Muscle layer of colon (tissue), 2 donors: ENCODE data around the gene LMO3.

Experiments used
- H3K27ac ChIP-seq: one replicate; pipeline ENCODE4 v1.7.0; 2013; ENCODE audit warnings: low read depth, mild to moderate bottlenecking, low read length, moderate library complexity
- H3K27me3 ChIP-seq, 2 donors: one replicate each; pipeline ENCODE4 v1.7.0; 2013; ENCODE audit warnings: low read length in 2 of 2, mild to moderate bottlenecking in 2 of 2; ENCODE audit not compliant: insufficient read depth in 2 of 2, control insufficient read depth in 1 of 2
- H3K36me3 ChIP-seq: one replicate; pipeline ENCODE4 v1.7.0; 2013; ENCODE audit warnings: mild to moderate bottlenecking, low read length; ENCODE audit not compliant: insufficient read depth
- H3K4me1 ChIP-seq: one replicate; pipeline ENCODE4 v1.7.0; 2013; ENCODE audit warnings: mild to moderate bottlenecking, low read length; ENCODE audit not compliant: insufficient read depth
- H3K4me3 ChIP-seq, 2 donors: one replicate each; pipeline ENCODE4 v1.7.0; 2013; ENCODE audit warnings: low read length in 2 of 2, low read depth in 1 of 2, mild to moderate bottlenecking in 1 of 2, moderate library complexity in 1 of 2
- H3K9ac ChIP-seq: one replicate; pipeline ENCODE4 v1.7.0; 2013; ENCODE audit warnings: low read length
- H3K9me3 ChIP-seq: one replicate; pipeline ENCODE4 v1.7.0; 2013; ENCODE audit warnings: mild to moderate bottlenecking, low read length
- donor health status: abdominal sarcoma.
- donor health status: Adenocarcinoma of cecum.

The LMO3 gene

GRCh38 chr12:16599081-16599480 lies 6.9 kb downstream of the LMO3 start:
- Histone ChIP-seq H3K4me3 (peak overlapping the region; percentile 6 to 26), H3K4me1 (peaks cover 7% of the 10 kb centered on the region), H3K27ac (peak overlapping the region; percentile 66)

GRCh38 chr12:16594797-16595196 lies 11.2 kb downstream of the LMO3 start:
- Histone ChIP-seq H3K27ac (no peak overlapping the region), H3K9ac (no peak overlapping the region), H3K4me1 (peaks cover 19% of the 10 kb centered on the region), H3K36me3 (peaks cover 8% of the 10 kb centered on the region), H3K4me3 (no peak overlapping the region), H3K27me3 (no peaks in the 10 kb centered on the region), H3K9me3 (no peaks in the 10 kb centered on the region)

More at GRCh38 chr12:16599081-16599480, 6.9 kb downstream of the LMO3 start:
- Histone ChIP-seq H3K9me3 (no peaks in the 10 kb centered on the region), H3K27me3 (no peaks in the 10 kb centered on the region), H3K36me3 (peaks cover 5% of the 10 kb centered on the region), H3K9ac (no peak overlapping the region)

- Histone ChIP-seq H3K9ac (no peak overlapping the region), H3K27me3 (no peaks in the 10 kb centered on the region), H3K36me3 (peaks cover 4% of the 10 kb centered on the region), H3K4me3 (no peak overlapping the region), H3K9me3 (no peaks in the 10 kb centered on the region), H3K4me1 (peaks cover 29% of the 10 kb centered on the region), H3K27ac (no peak overlapping the region)
Observed at GRCh38 chr12:16593546-16593945, 12.4 kb downstream of the LMO3 start.

- Histone ChIP-seq H3K4me1 (peaks cover 51% of the 10 kb centered on the region), H3K4me3 (no peak overlapping the region), H3K9ac (no peak overlapping the region), H3K9me3 (no peaks in the 10 kb centered on the region), H3K27ac (no peak overlapping the region), H3K27me3 (no peaks in the 10 kb centered on the region), H3K36me3 (peaks cover 4% of the 10 kb centered on the region)
Observed at GRCh38 chr12:16590645-16591044, 15.3 kb downstream of the LMO3 start.

- Histone ChIP-seq H3K36me3 (peaks cover 4% of the 10 kb centered on the region), H3K9me3 (no peaks in the 10 kb centered on the region), H3K9ac (no peak overlapping the region), H3K4me1 (peaks cover 50% of the 10 kb centered on the region), H3K27me3 (no peaks in the 10 kb centered on the region), H3K4me3 (no peak overlapping the region), H3K27ac (peak overlapping the region; percentile 19)
Observed at GRCh38 chr12:16588812-16589211, 17.1 kb downstream of the LMO3 start.

- H3K4me1 ChIP-seq = peaks cover 51% of the 10 kb centered on the region
- H3K27me3 ChIP-seq = no peaks in the 10 kb centered on the region
- peak overlapping the region; percentile 73 for H3K27ac ChIP-seq
- H3K9ac ChIP-seq = peak overlapping the region; percentile 28
- H3K4me3 ChIP-seq = peak overlapping the region in 1 of 2 donors; percentile 35
- H3K9me3 ChIP-seq = no peaks in the 10 kb centered on the region
- peaks cover 4% of the 10 kb centered on the region for H3K36me3 ChIP-seq
Observed at GRCh38 chr12:16587514-16587913, 18.4 kb downstream of the LMO3 start.

- Histone ChIP-seq H3K4me1 (peaks cover 51% of the 10 kb centered on the region), H3K27me3 (no peaks in the 10 kb centered on the region), H3K36me3 (peaks cover 4% of the 10 kb centered on the region), H3K4me3 (peak overlapping the region in 1 of 2 donors; percentile 35), H3K27ac (peak overlapping the region; percentile 73), H3K9ac (peak overlapping the region; percentile 28), H3K9me3 (no peaks in the 10 kb centered on the region)
Observed at GRCh38 chr12:16587110-16587453, 18.9 kb downstream of the LMO3 start.

GRCh38 chr12:16586350-16587109 lies 19.4 kb downstream of the LMO3 start:
- Histone ChIP-seq H3K27me3 (no peaks in the 10 kb centered on the region), H3K27ac (peak overlapping the region; percentile 73), H3K9ac (peak overlapping the region; percentile 21), H3K9me3 (no peaks in the 10 kb centered on the region), H3K36me3 (peaks cover 4% of the 10 kb centered on the region), H3K4me1 (peaks cover 51% of the 10 kb centered on the region), H3K4me3 (peak overlapping the region in 1 of 2 donors; percentile 35)

GRCh38 chr12:16585781-16586180 lies 20.2 kb downstream of the LMO3 start:
- Histone ChIP-seq H3K27me3 (no peaks in the 10 kb centered on the region), H3K4me3 (peak overlapping the region in 1 of 2 donors; percentile 35), H3K4me1 (peaks cover 51% of the 10 kb centered on the region), H3K9me3 (no peaks in the 10 kb centered on the region), H3K27ac (peak overlapping the region; percentile 73), H3K36me3 (no peaks in the 10 kb centered on the region), H3K9ac (peak overlapping the region; percentile 8)

- Histone ChIP-seq H3K27me3 (no peaks in the 10 kb centered on the region), H3K27ac (peak overlapping the region; percentile 28), H3K36me3 (no peaks in the 10 kb centered on the region), H3K4me3 (no peak overlapping the region), H3K4me1 (peaks cover 46% of the 10 kb centered on the region), H3K9me3 (no peaks in the 10 kb centered on the region), H3K9ac (no peak overlapping the region)
Observed at GRCh38 chr12:16583969-16584745, 21.8 kb downstream of the LMO3 start.

- no peak overlapping the region for H3K4me3 ChIP-seq
- H3K27ac ChIP-seq = no peak overlapping the region
- no peak overlapping the region for H3K9ac ChIP-seq
- no peaks in the 10 kb centered on the region for H3K36me3 ChIP-seq
- H3K4me1 ChIP-seq = peaks cover 26% of the 10 kb centered on the region
- H3K27me3 ChIP-seq = no peaks in the 10 kb centered on the region
- no peaks in the 10 kb centered on the region for H3K9me3 ChIP-seq
Observed at GRCh38 chr12:16581416-16581815, 24.5 kb downstream of the LMO3 start.
